HPDE6-E6E7 (cell line): ENCODE results near the gene SUSD6.

Source experiments
- DNase-seq: peaks from one replicate; pipeline ENCODE4 v3.0.0; 2011; ENCODE audit warnings: missing footprints; ENCODE audit errors: extremely low spot score

Gene SUSD6

GRCh38 chr14:69763761-69764510 lies 152.5 kb downstream of the SUSD6 start:
- DNase-seq, result no peak
